ENCODE measurements around the gene PWP1.
A peak's percentile ranks its signal among the peaks of the same experiment; 100 is the strongest.

The PWP1 gene

DNA sequence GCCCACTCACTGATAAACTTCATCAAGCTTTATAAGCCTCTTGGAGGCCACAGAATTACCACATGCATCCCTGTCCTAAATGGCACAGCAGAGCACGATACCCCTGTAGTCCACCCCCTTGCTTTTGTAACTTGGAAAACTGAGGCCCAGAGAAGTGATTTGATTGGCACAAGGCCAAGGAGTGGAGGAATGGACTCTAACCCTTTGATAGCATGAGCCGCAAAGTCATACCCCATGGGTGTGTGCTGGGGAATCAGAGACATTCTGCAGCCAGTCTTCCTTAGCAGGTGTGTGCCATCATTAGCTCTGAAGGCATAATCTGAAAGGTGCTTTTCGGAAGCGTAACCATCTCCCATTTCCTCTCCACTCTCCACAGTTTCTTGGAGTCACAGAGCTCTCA, 28.5 kb upstream of the PWP1 start:
- no peak overlapping the region for H3K27ac ChIP-seq
- CTCF ChIA-PET = no interaction called here
- POLR2A ChIA-PET (ENCODE audit: low non-redundant PET) = no interaction called here
- no peak for DNase-seq (ENCODE audit: low spot score)
- TF ChIP-seq, protein P1, sequence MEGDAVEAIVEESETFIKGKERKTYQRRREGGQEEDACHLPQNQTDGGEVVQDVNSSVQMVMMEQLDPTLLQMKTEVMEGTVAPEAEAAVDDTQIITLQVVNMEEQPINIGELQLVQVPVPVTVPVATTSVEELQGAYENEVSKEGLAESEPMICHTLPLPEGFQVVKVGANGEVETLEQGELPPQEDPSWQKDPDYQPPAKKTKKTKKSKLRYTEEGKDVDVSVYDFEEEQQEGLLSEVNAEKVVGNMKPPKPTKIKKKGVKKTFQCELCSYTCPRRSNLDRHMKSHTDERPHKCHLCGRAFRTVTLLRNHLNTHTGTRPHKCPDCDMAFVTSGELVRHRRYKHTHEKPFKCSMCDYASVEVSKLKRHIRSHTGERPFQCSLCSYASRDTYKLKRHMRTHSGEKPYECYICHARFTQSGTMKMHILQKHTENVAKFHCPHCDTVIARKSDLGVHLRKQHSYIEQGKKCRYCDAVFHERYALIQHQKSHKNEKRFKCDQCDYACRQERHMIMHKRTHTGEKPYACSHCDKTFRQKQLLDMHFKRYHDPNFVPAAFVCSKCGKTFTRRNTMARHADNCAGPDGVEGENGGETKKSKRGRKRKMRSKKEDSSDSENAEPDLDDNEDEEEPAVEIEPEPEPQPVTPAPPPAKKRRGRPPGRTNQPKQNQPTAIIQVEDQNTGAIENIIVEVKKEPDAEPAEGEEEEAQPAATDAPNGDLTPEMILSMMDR (conservative IDR thresholded peaks at IDR 0.05; ENCODE audit: low read depth) = no peak

GRCh38 chr12:107657621-107658020, 28.0 kb upstream of the PWP1 start:
- POLR2A ChIA-PET (ENCODE audit: low non-redundant PET) = no interaction called here
- CTCF ChIA-PET = no interaction called here
- no peak for DNase-seq (ENCODE audit: low spot score)
- TF ChIP-seq, protein P1 (conservative IDR thresholded peaks at IDR 0.05; ENCODE audit: low read depth) = no peak
- H3K27ac ChIP-seq = no peak overlapping the region

GRCh38 chr12:107660235-107660634, 25.4 kb upstream of the PWP1 start:
- TF ChIP-seq, protein P1 (conservative IDR thresholded peaks at IDR 0.05; ENCODE audit: low read depth) = no peak
- peak; percentile 35 for DNase-seq (ENCODE audit: low spot score)
- H3K27ac ChIP-seq = no peak overlapping the region
- ChIA-PET CTCF (no interaction called here), POLR2A (ENCODE audit: low non-redundant PET) (no interaction called here)

GRCh38 chr12:107660861-107661415, 24.7 kb upstream of the PWP1 start:
- no peak for DNase-seq (ENCODE audit: low spot score)
- ChIA-PET POLR2A (ENCODE audit: low non-redundant PET) (no interaction called here), CTCF (interaction anchor here (0.7 kb wide), 1 partner anchor 902 kb away, joined by 5 read pairs; no protein-coding TSS in a partner anchor)
- H3K27ac ChIP-seq = no peak overlapping the region
- TF ChIP-seq, protein P1 (conservative IDR thresholded peaks at IDR 0.05; ENCODE audit: low read depth) = no peak

DNA sequence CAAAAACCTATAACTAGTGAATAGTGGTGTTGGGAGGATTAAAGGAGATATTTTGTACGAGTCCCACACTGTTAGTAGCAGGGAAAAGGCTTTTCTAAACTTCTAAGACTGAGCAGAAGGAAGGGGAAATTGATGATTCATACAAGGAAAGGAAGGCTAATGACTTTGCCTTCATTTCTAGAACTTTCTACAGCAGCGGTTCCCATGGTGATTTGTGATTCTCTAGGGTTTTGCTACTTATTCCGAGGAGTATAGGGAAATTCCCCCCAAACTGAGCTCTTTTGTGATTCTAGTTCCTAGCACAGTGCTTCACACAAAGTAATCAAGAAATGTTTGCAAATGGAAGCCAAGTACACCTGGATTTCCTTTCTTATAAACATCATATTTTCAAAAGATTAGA, 23.8 kb upstream of the PWP1 start:
- POLR2A ChIA-PET (ENCODE audit: low non-redundant PET) = no interaction called here
- TF ChIP-seq, protein P1 (conservative IDR thresholded peaks at IDR 0.05; ENCODE audit: low read depth) = no peak
- no peak for DNase-seq (ENCODE audit: low spot score)
- CTCF ChIA-PET = interaction anchor here (0.7 kb wide), 1 partner anchor 903 kb away, joined by 5 read pairs; no protein-coding TSS in a partner anchor
- H3K27ac ChIP-seq = no peak overlapping the region

DNA sequence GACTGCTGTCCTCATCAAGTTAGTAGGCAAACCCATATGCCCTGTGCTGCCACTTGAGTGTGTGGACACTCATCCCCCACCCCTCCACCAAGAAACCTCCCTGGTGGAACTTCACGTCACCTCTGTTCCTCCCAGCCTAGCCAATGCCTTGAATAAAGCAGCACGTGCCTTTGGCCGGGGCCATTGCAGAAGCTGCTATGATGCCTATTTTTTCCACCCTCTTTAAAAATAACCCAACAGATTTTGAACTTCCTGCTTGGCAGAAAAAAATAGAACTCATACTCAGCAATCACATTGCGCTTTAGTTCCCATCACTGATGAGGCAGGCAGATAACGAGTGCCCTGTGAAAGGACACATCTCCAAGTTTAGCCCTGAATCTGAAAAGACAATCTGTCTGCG, 23.1 kb upstream of the PWP1 start:
- H3K27ac ChIP-seq = no peak overlapping the region
- TF ChIP-seq, protein P1 (conservative IDR thresholded peaks at IDR 0.05; ENCODE audit: low read depth) = no peak
- ChIA-PET POLR2A (ENCODE audit: low non-redundant PET) (no interaction called here), CTCF (no interaction called here)
- DNase-seq (ENCODE audit: low spot score) = no peak

All from RWPE1 (cell line).